ENCODE data around the gene CDC6.

DNA sequence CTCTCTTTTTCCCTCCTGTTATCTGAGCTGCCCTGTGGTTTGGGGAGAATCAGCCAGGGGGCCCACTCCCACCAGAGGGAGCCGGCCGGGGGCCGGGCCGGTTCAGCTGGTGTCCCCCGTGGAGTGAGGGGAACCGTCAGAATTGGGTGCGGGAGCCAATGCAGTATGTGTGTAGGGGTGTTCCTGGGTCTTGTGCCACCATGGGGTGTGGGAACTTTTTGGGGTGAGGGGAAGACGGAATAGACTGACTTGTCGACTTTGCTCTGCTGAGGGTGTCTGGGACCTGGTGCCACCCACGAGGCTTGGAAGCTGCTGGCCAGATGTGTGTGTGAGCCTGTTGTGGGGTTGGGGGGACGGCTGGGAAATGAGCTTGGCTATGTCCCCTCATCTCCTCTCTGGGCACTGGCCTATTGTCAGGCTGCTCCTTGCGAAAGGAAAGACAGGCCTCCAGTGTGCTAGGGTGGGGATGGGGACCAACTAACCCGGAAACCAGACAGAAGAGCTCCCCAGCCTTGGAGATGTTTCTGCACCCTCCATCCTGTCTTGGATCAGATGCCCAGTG is 31.2 kb downstream of the CDC6 start:
- TF ChIP-seq, protein P1, sequence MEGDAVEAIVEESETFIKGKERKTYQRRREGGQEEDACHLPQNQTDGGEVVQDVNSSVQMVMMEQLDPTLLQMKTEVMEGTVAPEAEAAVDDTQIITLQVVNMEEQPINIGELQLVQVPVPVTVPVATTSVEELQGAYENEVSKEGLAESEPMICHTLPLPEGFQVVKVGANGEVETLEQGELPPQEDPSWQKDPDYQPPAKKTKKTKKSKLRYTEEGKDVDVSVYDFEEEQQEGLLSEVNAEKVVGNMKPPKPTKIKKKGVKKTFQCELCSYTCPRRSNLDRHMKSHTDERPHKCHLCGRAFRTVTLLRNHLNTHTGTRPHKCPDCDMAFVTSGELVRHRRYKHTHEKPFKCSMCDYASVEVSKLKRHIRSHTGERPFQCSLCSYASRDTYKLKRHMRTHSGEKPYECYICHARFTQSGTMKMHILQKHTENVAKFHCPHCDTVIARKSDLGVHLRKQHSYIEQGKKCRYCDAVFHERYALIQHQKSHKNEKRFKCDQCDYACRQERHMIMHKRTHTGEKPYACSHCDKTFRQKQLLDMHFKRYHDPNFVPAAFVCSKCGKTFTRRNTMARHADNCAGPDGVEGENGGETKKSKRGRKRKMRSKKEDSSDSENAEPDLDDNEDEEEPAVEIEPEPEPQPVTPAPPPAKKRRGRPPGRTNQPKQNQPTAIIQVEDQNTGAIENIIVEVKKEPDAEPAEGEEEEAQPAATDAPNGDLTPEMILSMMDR (conservative IDR thresholded peaks at IDR 0.05; ENCODE audit: low read length): no peak; the same call in 1 of the 2 replicates
- no peak for TF ChIP-seq EZH2phosphoT487 (IDR thresholded peaks at IDR 0.05; ENCODE audit: borderline replicate concordance)
